Activated CD4-positive, alpha-beta T cell treated with anti-CD3 and anti-CD28 coated beads, Interleukin-2, amount 10 ng/mL, durations not matched to agents 7 days and 5 days (primary cell): Measurements from ENCODE around the gene TMPRSS9. TPM values are rescaled to one million over a fixed set of nuclear protein-coding genes. Genes with fewer than 3 reads are reported as not detected.

ENCODE experiments used
- CTCF ChIA-PET: fragments of 350-600 bp; sonication (Branson Sonifier 250); formaldehyde crosslinking; loops from one replicate; lab custom pipeline; 2021; ENCODE audit warnings: antibody characterized with exemption; lab: Charles Lee
- POLR2A ChIA-PET: fragments of 350-600 bp; sonication (Branson Sonifier 250); formaldehyde crosslinking; loops from one replicate; lab custom pipeline; 2021; ENCODE audit warnings: antibody characterized with exemption; lab: Charles Lee
- DNase-seq: peaks from one replicate; pipeline ENCODE4 v3.0.0-alpha.2; 2020
- H3K27ac Mint-ChIP-seq: one replicate; pipeline ENCODE4 v1.8.0; 2021; ENCODE audit warnings: mild to moderate bottlenecking, moderate library complexity, mixed read lengths
- H3K27me3 Mint-ChIP-seq: one replicate; pipeline ENCODE4 v1.8.0; 2021; ENCODE audit warnings: mixed read lengths
- H3K36me3 Mint-ChIP-seq: one replicate; pipeline ENCODE4 v1.8.0; 2021; ENCODE audit warnings: low read depth, mixed read lengths
- H3K4me1 Mint-ChIP-seq: one replicate; pipeline ENCODE4 v1.8.0; 2021; ENCODE audit warnings: mixed read lengths
- H3K4me3 Mint-ChIP-seq: one replicate; pipeline ENCODE4 v1.8.0; 2021; ENCODE audit warnings: mild to moderate bottlenecking, moderate library complexity, mixed read lengths
- H3K9me3 Mint-ChIP-seq: one replicate; pipeline ENCODE4 v1.8.0; 2021; ENCODE audit warnings: mixed read lengths
- total RNA-seq, 2 experiments: library from RNA; stranded (reverse); gene quantifications; one replicate each; pipeline ENCODE4 v1.2.3, GENCODE V29; 2021

Gene TMPRSS9
- total RNA-seq, 2 experiments from 2014 or later, result not detected

- no peak for DNase-seq
- Mint-ChIP-seq H3K9me3 (no peaks in the 10 kb centered on the region), H3K27ac (no peak overlapping the region), H3K27me3 (no peaks in the 10 kb centered on the region), H3K4me1 (no peaks in the 10 kb centered on the region), H3K36me3 (peaks cover 24% of the 10 kb centered on the region), H3K4me3 (no peak overlapping the region)
- CTCF ChIA-PET, result interaction anchor here (1.0 kb wide), 1 partner anchor 12 kb away, joined by 3 read pairs; no protein-coding TSS in a partner anchor
- POLR2A ChIA-PET, result no interaction called here
These were observed 76.3 kb downstream of the TMPRSS9 start for GRCh38 chr19:2436384-2436783.

DNA sequence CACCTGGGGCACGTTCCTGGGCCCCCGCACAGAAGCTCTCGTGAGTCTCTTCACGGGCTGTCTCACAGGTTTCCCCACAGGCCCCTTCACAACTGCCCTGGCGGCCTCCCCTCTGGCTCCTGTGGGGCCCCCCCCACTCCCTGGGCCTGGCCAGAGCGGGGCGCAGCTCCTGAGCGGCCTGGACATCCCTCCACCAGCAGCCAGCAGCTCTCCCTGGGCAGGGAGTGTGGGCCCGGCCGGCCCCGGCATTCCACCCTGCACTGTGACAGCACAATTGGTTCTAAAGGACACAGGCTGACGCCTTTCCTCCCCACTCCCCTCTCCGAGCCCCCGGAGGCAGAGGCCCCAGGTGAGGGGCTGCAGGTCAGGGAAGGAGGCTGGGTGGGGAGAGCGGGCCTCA lies 76.9 kb downstream of the TMPRSS9 start:
- H3K36me3 Mint-ChIP-seq, result peaks cover 27% of the 10 kb centered on the region
- H3K27ac Mint-ChIP-seq, result no peak overlapping the region
- CTCF ChIA-PET, result no interaction called here
- H3K4me3 Mint-ChIP-seq, result no peak overlapping the region
- POLR2A ChIA-PET, result no interaction called here
- no peak for DNase-seq
- no peaks in the 10 kb centered on the region for H3K9me3 Mint-ChIP-seq
- no peaks in the 10 kb centered on the region for H3K4me1 Mint-ChIP-seq
- H3K27me3 Mint-ChIP-seq, result no peaks in the 10 kb centered on the region

DNA sequence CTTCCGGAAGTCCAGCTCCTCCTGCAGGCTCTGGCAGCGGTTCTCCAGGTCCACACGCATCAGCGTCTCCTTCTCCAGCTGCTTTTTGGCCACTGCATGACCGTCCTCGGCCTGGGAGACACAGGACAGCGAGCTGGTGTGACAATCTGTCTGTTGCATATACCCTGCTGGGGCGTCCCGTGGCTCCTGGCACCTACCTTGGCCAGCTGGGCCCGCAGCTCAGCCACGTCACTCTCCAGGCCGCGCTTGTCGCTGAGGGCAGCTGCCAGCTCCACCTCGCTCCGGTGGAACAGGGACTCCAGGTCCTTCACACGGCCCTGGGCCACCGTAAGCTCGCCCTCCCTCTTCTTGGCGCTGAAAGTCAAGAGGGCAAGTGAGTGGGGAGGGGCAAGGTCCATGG lies 78.1 kb downstream of the TMPRSS9 start:
- H3K9me3 Mint-ChIP-seq, result no peaks in the 10 kb centered on the region
- DNase-seq, result no peak
- H3K27ac Mint-ChIP-seq, result peak overlapping the region; percentile 76
- POLR2A ChIA-PET, result no interaction called here
- no peaks in the 10 kb centered on the region for H3K4me1 Mint-ChIP-seq
- H3K36me3 Mint-ChIP-seq, result peaks cover 22% of the 10 kb centered on the region
- H3K4me3 Mint-ChIP-seq, result no peak overlapping the region
- no peaks in the 10 kb centered on the region for H3K27me3 Mint-ChIP-seq
- CTCF ChIA-PET, result interaction anchor here (1.6 kb wide), 1 partner anchor 10 kb away, joined by 5 read pairs; the partner anchor contains the start of gene TIMM13

DNA sequence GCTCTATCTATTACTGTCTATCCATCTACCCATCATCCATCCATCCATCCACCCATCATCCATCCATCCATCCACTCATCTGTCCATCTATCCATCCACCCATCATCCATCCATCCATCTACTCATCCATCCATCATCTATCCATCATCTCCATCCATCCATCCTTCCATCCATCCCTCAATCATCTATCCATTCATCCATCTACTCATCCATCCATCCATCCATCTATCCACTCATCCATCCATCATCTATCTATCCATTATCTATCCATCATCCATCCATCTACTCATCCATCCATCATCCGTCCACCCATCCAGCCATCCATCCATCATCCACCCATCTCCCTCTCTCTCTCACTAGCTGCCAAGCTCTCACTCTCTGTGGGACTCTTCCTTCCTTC lies 80.5 kb downstream of the TMPRSS9 start:
- H3K27me3 Mint-ChIP-seq, result no peaks in the 10 kb centered on the region
- no peak overlapping the region for H3K4me3 Mint-ChIP-seq
- H3K36me3 Mint-ChIP-seq, result peaks cover 18% of the 10 kb centered on the region
- ChIA-PET POLR2A (no interaction called here), CTCF (interaction anchor here (0.5 to 1.4 kb wide), 2 partner anchors 11 to 779 kb away, joined by 3 to 4 read pairs; no protein-coding TSS in a partner anchor)
- no peak overlapping the region for H3K27ac Mint-ChIP-seq
- H3K4me1 Mint-ChIP-seq, result no peaks in the 10 kb centered on the region
- H3K9me3 Mint-ChIP-seq, result no peaks in the 10 kb centered on the region
- no peak for DNase-seq

GRCh38 chr19:2441096-2441752 lies 81.2 kb downstream of the TMPRSS9 start:
- Mint-ChIP-seq H3K27me3 (no peaks in the 10 kb centered on the region), H3K27ac (no peak overlapping the region), H3K4me3 (no peak overlapping the region), H3K36me3 (peaks cover 17% of the 10 kb centered on the region), H3K4me1 (peaks cover under 1% of the 10 kb centered on the region), H3K9me3 (no peaks in the 10 kb centered on the region)
- POLR2A ChIA-PET, result no interaction called here
- CTCF ChIA-PET, result interaction anchor here (0.5 to 1.4 kb wide), 2 partner anchors 11 to 779 kb away, joined by 3 to 4 read pairs; no protein-coding TSS in a partner anchor
- no peak for DNase-seq

DNA sequence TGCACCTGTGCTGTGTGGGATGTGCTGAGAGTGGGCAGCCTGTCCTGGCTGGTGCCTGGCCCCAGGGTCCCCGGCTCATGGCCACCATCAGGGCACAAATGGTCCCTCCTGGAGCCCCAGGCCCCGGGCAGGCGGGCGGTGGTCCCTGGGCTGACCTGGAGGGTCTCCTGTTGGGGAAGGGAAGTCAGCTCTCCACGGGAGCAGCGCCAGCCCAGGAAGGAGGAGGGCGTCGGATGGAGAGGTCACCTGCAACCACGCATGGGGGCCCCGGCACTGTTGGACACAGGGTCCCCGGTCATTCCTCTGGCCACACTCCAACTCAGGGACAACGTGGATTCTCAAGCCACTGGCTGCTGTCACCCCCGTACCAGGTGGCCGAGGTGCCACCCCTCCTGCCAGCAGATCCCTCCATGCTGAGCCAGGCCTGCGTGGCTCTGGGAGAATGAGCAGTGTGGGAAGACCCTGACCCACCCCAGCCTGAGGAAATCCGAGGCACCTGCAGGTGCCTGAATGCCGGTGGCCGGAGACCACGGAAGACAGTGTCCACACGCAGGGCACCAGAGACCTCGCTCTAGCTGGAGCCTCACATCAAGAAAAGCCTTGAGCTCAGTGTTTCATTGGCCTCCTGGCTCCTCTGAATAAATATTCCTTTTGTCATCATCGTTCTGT lies 83.2 kb downstream of the TMPRSS9 start:
- CTCF ChIA-PET, result interaction anchor here (1.8 kb wide), 1 partner anchor 11 kb away, joined by 7 read pairs; no protein-coding TSS in a partner anchor
- Mint-ChIP-seq H3K4me3 (no peak overlapping the region), H3K4me1 (peaks cover 17% of the 10 kb centered on the region), H3K9me3 (no peaks in the 10 kb centered on the region), H3K27ac (no peak overlapping the region), H3K27me3 (no peaks in the 10 kb centered on the region), H3K36me3 (peaks cover 23% of the 10 kb centered on the region)
- no peak for DNase-seq
- POLR2A ChIA-PET, result interaction anchor here (0.6 kb wide), 2 partner anchors 9 to 33 kb away, joined by 3 to 5 read pairs; no protein-coding TSS in a partner anchor

DNA sequence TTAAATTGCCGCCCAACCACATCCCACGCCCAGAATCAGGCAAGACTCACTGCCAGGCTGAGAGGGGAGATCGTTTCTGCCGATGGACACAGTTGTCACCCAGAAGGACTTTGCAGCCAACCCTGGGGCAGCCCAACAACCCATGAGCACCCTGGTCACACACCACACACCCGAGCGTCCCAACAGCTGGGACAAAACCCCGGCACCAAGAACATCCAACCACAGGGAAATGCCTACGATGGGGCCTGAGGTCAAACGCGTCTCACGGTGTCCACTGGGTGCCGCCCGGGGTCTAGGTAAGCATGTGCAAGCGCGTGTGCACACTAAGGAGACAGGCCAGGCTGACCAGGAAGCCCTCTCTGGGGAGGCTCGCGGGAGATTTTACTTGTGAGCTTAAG lies 83.7 kb downstream of the TMPRSS9 start:
- Mint-ChIP-seq H3K36me3 (peaks cover 23% of the 10 kb centered on the region), H3K9me3 (no peaks in the 10 kb centered on the region), H3K4me3 (no peak overlapping the region), H3K4me1 (peaks cover 19% of the 10 kb centered on the region), H3K27me3 (no peaks in the 10 kb centered on the region), H3K27ac (no peak overlapping the region)
- ChIA-PET CTCF (interaction anchor here (1.8 kb wide), 1 partner anchor 10 kb away, joined by 7 read pairs; no protein-coding TSS in a partner anchor), POLR2A (interaction anchor here (0.6 kb wide), 1 partner anchor 9 kb away, joined by 3 read pairs; no protein-coding TSS in a partner anchor)
- DNase-seq, result no peak

GRCh38 chr19:2444251-2445002 lies 84.4 kb downstream of the TMPRSS9 start:
- DNase-seq, result no peak
- Mint-ChIP-seq H3K27ac (no peak overlapping the region), H3K36me3 (peaks cover 23% of the 10 kb centered on the region), H3K27me3 (no peaks in the 10 kb centered on the region), H3K4me1 (peaks cover 20% of the 10 kb centered on the region), H3K9me3 (no peaks in the 10 kb centered on the region), H3K4me3 (no peak overlapping the region)
- ChIA-PET POLR2A (no interaction called here), CTCF (interaction anchor here (1.3 to 1.8 kb wide), 2 partner anchors 9 to 12 kb away, joined by 3 to 7 read pairs; partner anchors contain the start of gene LMNB2)

DNA sequence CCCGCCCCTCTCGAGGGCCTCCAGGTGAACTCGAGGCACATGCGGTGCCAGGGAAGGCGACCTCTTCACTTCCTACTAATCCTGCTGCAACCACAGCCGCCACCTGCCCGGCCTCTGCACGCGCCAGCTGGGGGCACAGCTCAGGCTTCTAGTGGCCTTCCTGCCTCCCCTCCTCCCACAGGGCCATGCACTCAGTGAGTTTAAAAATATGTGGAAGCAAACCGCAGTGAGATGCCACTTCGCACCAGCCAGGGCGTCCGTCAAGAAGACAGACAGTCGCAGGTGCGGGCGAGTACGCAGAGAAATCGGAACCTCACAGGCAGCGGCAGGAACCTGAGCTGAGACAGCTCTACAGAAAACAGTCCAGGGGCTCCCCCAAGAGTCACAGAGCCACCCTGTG lies 86.3 kb downstream of the TMPRSS9 start:
- Mint-ChIP-seq H3K9me3 (no peaks in the 10 kb centered on the region), H3K27me3 (no peaks in the 10 kb centered on the region), H3K36me3 (peaks cover 18% of the 10 kb centered on the region), H3K4me1 (peaks cover 22% of the 10 kb centered on the region), H3K4me3 (peak overlapping the region; percentile 64), H3K27ac (peak overlapping the region; percentile 91)
- ChIA-PET CTCF (interaction anchor here (0.5 to 1.0 kb wide), 2 partner anchors 19 to 293 kb away, joined by 3 read pairs; partner anchors contain the start of gene TIMM13), POLR2A (no interaction called here)
- DNase-seq, result peak; percentile 51

GRCh38 chr19:2449019-2449418 lies 89.0 kb downstream of the TMPRSS9 start:
- no peaks in the 10 kb centered on the region for H3K9me3 Mint-ChIP-seq
- DNase-seq, result no peak
- H3K4me1 Mint-ChIP-seq, result peaks cover 24% of the 10 kb centered on the region
- CTCF ChIA-PET, result interaction anchor here (1.6 kb wide), 1 partner anchor 13 kb away, joined by 3 read pairs; no protein-coding TSS in a partner anchor
- H3K27me3 Mint-ChIP-seq, result no peaks in the 10 kb centered on the region
- no peak overlapping the region for H3K27ac Mint-ChIP-seq
- H3K36me3 Mint-ChIP-seq, result peaks cover 13% of the 10 kb centered on the region
- H3K4me3 Mint-ChIP-seq, result no peak overlapping the region
- POLR2A ChIA-PET, result no interaction called here

GRCh38 chr19:2451138-2451537 lies 91.1 kb downstream of the TMPRSS9 start:
- POLR2A ChIA-PET, result no interaction called here
- Mint-ChIP-seq H3K9me3 (no peaks in the 10 kb centered on the region), H3K4me3 (no peak overlapping the region), H3K27ac (no peak overlapping the region), H3K4me1 (peaks cover 37% of the 10 kb centered on the region), H3K36me3 (peaks cover 13% of the 10 kb centered on the region), H3K27me3 (no peaks in the 10 kb centered on the region)
- CTCF ChIA-PET, result interaction anchor here (0.6 kb wide), 1 partner anchor 186 kb away, joined by 3 read pairs; no protein-coding TSS in a partner anchor
- DNase-seq, result no peak

DNA sequence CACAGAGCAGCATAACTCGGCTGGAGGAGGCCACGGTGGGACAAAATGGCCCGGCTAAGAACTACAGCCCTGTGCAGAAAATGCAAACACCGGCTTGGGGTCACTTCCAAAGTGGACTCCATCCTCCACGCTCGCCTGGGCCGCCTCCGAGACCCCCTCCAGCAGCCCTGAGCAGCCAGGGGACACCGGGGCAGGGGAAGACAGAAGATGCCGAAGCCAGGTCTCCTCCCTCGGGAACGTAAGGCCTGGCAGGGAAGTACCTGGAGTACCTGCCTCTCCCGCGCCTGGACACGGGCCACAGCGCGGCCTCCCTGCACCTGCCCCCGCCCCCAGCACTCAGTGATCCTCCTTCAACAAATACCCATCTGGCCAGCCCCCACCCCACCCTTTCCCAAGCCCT lies 91.7 kb downstream of the TMPRSS9 start:
- Mint-ChIP-seq H3K27ac (no peak overlapping the region), H3K4me3 (no peak overlapping the region), H3K9me3 (no peaks in the 10 kb centered on the region), H3K36me3 (peaks cover 8% of the 10 kb centered on the region), H3K27me3 (no peaks in the 10 kb centered on the region), H3K4me1 (peaks cover 31% of the 10 kb centered on the region)
- CTCF ChIA-PET, result no interaction called here
- DNase-seq, result no peak
- POLR2A ChIA-PET, result no interaction called here
